OCI-LY7 (cell line): ENCODE measurements around the gene SLC38A5.
"Not testable (repeated sequence)": the region's sequence is repeated elsewhere in the genome, so short reads cannot be mapped to it uniquely, and the experiment has no call there.

Experiments
- EZH2phosphoT487 ChIP-seq: fragments of 200-600 bp; sonication (generic); IDR thresholded peaks from 2 replicates; pipeline ENCODE4 v1.6.1; 2018; ENCODE audit warnings: low read depth, borderline replicate concordance, mild to moderate bottlenecking, mixed run types, antibody characterized with exemption, low read length, moderate library complexity, mixed read lengths
- TF ChIP-seq, protein P1 (sequence below): fragments of 200-600 bp; sonication (generic); conservative IDR thresholded peaks from 2 replicates; pipeline ENCODE4 v1.5.1; 2014; ENCODE audit warnings: mild to moderate bottlenecking, antibody characterized with exemption, low read length, moderate library complexity, mixed read lengths

DNA sequence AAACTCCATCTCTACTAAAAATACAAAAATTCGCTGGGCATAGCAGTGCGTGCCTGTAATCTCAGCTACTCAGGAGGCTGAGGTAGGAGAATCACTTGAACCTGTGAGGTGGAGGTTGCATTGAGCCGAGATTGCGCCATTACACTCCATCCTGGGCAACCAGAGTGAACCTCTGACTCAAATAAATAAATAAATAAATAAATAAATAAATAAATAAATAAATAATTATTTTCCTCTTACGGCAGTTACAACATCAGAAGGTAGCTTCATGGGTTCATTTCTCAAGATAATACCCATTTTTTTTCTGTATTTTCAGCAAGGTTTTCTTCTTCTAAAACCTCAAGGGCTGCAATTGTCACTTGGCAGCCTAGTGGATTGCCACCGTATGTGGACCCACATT lies 22.9 kb downstream of the SLC38A5 start:
- TF ChIP-seq, protein P1, sequence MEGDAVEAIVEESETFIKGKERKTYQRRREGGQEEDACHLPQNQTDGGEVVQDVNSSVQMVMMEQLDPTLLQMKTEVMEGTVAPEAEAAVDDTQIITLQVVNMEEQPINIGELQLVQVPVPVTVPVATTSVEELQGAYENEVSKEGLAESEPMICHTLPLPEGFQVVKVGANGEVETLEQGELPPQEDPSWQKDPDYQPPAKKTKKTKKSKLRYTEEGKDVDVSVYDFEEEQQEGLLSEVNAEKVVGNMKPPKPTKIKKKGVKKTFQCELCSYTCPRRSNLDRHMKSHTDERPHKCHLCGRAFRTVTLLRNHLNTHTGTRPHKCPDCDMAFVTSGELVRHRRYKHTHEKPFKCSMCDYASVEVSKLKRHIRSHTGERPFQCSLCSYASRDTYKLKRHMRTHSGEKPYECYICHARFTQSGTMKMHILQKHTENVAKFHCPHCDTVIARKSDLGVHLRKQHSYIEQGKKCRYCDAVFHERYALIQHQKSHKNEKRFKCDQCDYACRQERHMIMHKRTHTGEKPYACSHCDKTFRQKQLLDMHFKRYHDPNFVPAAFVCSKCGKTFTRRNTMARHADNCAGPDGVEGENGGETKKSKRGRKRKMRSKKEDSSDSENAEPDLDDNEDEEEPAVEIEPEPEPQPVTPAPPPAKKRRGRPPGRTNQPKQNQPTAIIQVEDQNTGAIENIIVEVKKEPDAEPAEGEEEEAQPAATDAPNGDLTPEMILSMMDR, result not testable (repeated sequence)
- not testable (repeated sequence) for TF ChIP-seq EZH2phosphoT487
